Measurements from ENCODE around the gene CFAP221. TPM values are rescaled to one million over a fixed set of nuclear protein-coding genes. Genes with fewer than 3 reads are reported as not detected.

The CFAP221 gene
- total and polyA plus RNA-seq, 10 of the 15 experiments (the other 5 are each of a cell fraction or from before 2014, with no cell fraction given), result not detected

DNA sequence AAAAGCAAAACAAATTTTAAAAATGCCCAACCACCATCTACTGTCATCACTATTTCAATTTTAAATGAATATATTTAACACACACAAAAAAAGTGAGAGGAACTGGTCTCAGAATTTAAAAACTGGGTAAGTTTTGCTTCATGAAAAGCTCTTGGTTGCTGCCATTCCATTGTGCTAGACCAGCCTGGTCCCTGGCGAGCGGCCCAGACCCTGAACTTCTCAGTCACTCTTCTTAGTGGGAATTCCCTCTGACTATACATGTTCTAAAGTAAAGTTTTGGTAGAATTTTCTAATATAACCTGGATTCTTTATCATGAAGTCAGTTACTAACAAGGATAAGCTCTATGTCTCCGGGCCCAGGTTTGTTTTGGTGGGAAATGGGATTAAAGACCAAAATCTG, 99.9 kb downstream of the CFAP221 start (continued):
- TF ChIP-seq EED (IDR thresholded peaks at IDR 0.05; ENCODE audit: low read depth), result no peak
- no peak for TF ChIP-seq REST (IDR thresholded peaks at IDR 0.05; ENCODE audit: low read depth, low read length)
- no peak for TF ChIP-seq RFX5 (IDR thresholded peaks at IDR 0.05; ENCODE audit: low read depth, low read length)
- no peak for TF ChIP-seq ZNF622 (IDR thresholded peaks at IDR 0.05)
- no peak for TF ChIP-seq SMC3 (IDR thresholded peaks at IDR 0.05; ENCODE audit: borderline replicate concordance, low read length)
- TF ChIP-seq ASH2L (IDR thresholded peaks at IDR 0.05; ENCODE audit: borderline replicate concordance, low read depth), result no peak
- TF ChIP-seq TAF1 (IDR thresholded peaks at IDR 0.05; ENCODE audit: borderline replicate concordance, low read depth, low read length), result no peak

GRCh38 chr2:119645173-119645855, 101.1 kb downstream of the CFAP221 start:
- no peak overlapping the region for H3K4me2 ChIP-seq (ENCODE audit: control insufficient read depth, insufficient read depth)
- SMC1A ChIA-PET (ENCODE audit: uncharacterized antibody, unreplicated experiment), result interaction anchor here (0.8 kb wide), 1 partner anchor 531 kb away, joined by 3 read pairs; no protein-coding TSS in a partner anchor
- in situ Hi-C loops (cut with MboI) (no loop called here), intact Hi-C loops (cut with micrococcal nuclease; ENCODE audit: unreplicated experiment) (no loop called here)
- H3K4me3 ChIP-seq, result no peak overlapping the region
- peaks cover 4% of the 10 kb centered on the region; the same call in 1 of the 2 replicates for H3K4me1 ChIP-seq (ENCODE audit: control insufficient read depth, insufficient read depth, low read length)
- peaks cover 2% of the 10 kb centered on the region; the same call in 2 of the 3 replicates for H3K9me3 ChIP-seq (replicated peaks; ENCODE audit: control insufficient read depth, insufficient read depth, low read length)
- H3K79me2 ChIP-seq (ENCODE audit: control insufficient read depth, insufficient read depth, low read length), result no peaks in the 10 kb centered on the region
- no peak for TF ChIP-seq MEF2A (IDR thresholded peaks at IDR 0.05; ENCODE audit: insufficient read depth, low read depth, low read length)
- TF ChIP-seq RBBP5 (conservative IDR thresholded peaks at IDR 0.05), result no peak
- TF ChIP-seq ZNF217 (IDR thresholded peaks at IDR 0.05), result no peak
- TF ChIP-seq NR2C1 (IDR thresholded peaks at IDR 0.05), result no peak
- TF ChIP-seq TCF12 (IDR thresholded peaks at IDR 0.05; ENCODE audit: low read depth, low read length), result no peak
- TF ChIP-seq SUZ12 (IDR thresholded peaks at IDR 0.05; ENCODE audit: unreplicated experiment), result no peak
- FAIRE-seq (no peak), DNase-seq (ENCODE audit: low read depth, low spot score) (no peak), ATAC-seq (no peak)
- H3K27me3 ChIP-seq (replicated peaks in 1 of 2; ENCODE audit: control insufficient read depth in 2 of 2, insufficient read depth in 2 of 2, low read length in 1 of 2), result no peaks in the 10 kb centered on the region
- POLR2A ChIA-PET, result no interaction called here
- 29% methylated on average over 3 of the region's 3 CpGs for WGBS (ENCODE audit: insufficient coverage, insufficient replicate concordance, low lambda C conversion rate, missing lambda C conversion rate)
- H3K9ac ChIP-seq (ENCODE audit: control insufficient read depth, insufficient read depth, low read length), result no peak overlapping the region
- RAD21 ChIA-PET (ENCODE audit: unreplicated experiment), result no interaction called here
- no TSS peak for BruUV-seq (replicated peaks)
- no peaks in the 10 kb centered on the region for H3K36me3 ChIP-seq (ENCODE audit: control insufficient read depth in 2 of 2, insufficient read depth in 2 of 2, low read length in 1 of 2)
- CTCF ChIA-PET, result no interaction called here
- no peaks in the 10 kb centered on the region; the same call in 1 of the 2 replicates for H4K20me1 ChIP-seq (ENCODE audit: control insufficient read depth, insufficient read depth)
- no peak overlapping the region for H3K27ac ChIP-seq (ENCODE audit: control insufficient read depth, insufficient read depth)
- H2AFZ ChIP-seq (ENCODE audit: control insufficient read depth, low read depth, low read length), result no peak overlapping the region
